Panc1 (cell line): ENCODE results near the gene EHD1. TPM values are rescaled to one million over a fixed set of nuclear protein-coding genes. Genes with fewer than 3 reads are reported as not detected.

Experiments used
- ATAC-seq: fragments of 200-7000 bp; cut with Tn5 transposase; 2 replicates; pipeline ENCODE4 v1.9.1; 2020; ENCODE audit warnings: mild to moderate bottlenecking, moderate library complexity
- BruUV-seq: library from RNA; stranded (reverse); fragments of 400-500 nt; replicated peaks from 2 replicates; lab custom pipeline; 2021; lab: Mats Ljungman, UMichigan
- CTCF ChIA-PET: fragments of 300-600 bp; sonication (Branson Sonifier 250); formaldehyde crosslinking; loops from one replicate; lab custom pipeline; 2022; ENCODE audit warnings: antibody characterized with exemption; lab: Charles Lee
- POLR2A ChIA-PET: fragments of 300-600 bp; sonication (Branson Sonifier 250); formaldehyde crosslinking; loops from one replicate; lab custom pipeline; 2022; ENCODE audit warnings: antibody characterized with exemption; lab: Charles Lee
- DNase-seq: peaks from one replicate; pipeline ENCODE4 v3.0.0-alpha.2; 2010; ENCODE audit warnings: low read depth, low spot score
- H3K27ac ChIP-seq: 2 replicates; pipeline ENCODE4 v1.5.1; 2011; ENCODE audit warnings: mild to moderate bottlenecking, low read length, inconsistent platforms
- H3K27me3 ChIP-seq: fragments of 200-500 bp; sonication (Bioruptor generic); 2 replicates; pipeline ENCODE4 v1.6.0; 2014; ENCODE audit warnings: low read length, inconsistent platforms; ENCODE audit not compliant: control insufficient read depth, insufficient read depth
- H3K36me3 ChIP-seq: fragments of 200-500 bp; sonication (Bioruptor generic); 2 replicates; pipeline ENCODE4 v1.5.1; 2014; ENCODE audit warnings: inconsistent platforms, mild to moderate bottlenecking, low read length, moderate library complexity; ENCODE audit not compliant: control insufficient read depth, insufficient read depth
- H3K4me1 ChIP-seq: 2 replicates; pipeline ENCODE4 v1.5.1; 2011; ENCODE audit warnings: inconsistent platforms, mild to moderate bottlenecking, low read length, moderate library complexity; ENCODE audit not compliant: control insufficient read depth, insufficient read depth
- H3K4me3 ChIP-seq, 2 experiments: 2 replicates each; pipeline ENCODE4 v1.5.1; 2011 to 2012; ENCODE audit warnings: low read depth in 2 of 2, low read length in 2 of 2, mild to moderate bottlenecking in 2 of 2, inconsistent platforms in 1 of 2, moderate library complexity in 1 of 2
- H3K9me3 ChIP-seq: fragments of 200-500 bp; sonication (Bioruptor generic); 2 replicates; pipeline ENCODE4 v1.5.1; 2014; ENCODE audit warnings: low read depth, mild to moderate bottlenecking, inconsistent platforms, low read length, moderate library complexity; ENCODE audit not compliant: control insufficient read depth, insufficient read depth
- CTCF ChIP-seq: fragments of 450-650 bp; IDR thresholded peaks from 2 replicates; pipeline ENCODE4 v1.5.1; 2017; ENCODE audit warnings: mild to moderate bottlenecking
- POLR2AphosphoS5 ChIP-seq: IDR thresholded peaks from 2 replicates; pipeline ENCODE4 v1.6.1; 2012; ENCODE audit warnings: mild to moderate bottlenecking, low read depth, low read length, moderate library complexity
- REST ChIP-seq, 2 experiments: IDR thresholded peaks; 2 replicates each; pipeline ENCODE4 v1.6.1; 2011 to 2012; ENCODE audit warnings: low read depth in 2 of 2, control low read depth in 1 of 2, low read length in 1 of 2, mild to moderate bottlenecking in 1 of 2, moderate library complexity in 1 of 2; ENCODE audit not compliant: insufficient read depth in 1 of 2
- SIN3A ChIP-seq: IDR thresholded peaks from 2 replicates; pipeline ENCODE4 v1.6.1; 2012; ENCODE audit warnings: low read depth, mild to moderate bottlenecking, low read length, moderate library complexity, borderline replicate concordance; ENCODE audit not compliant: insufficient read depth
- TCF7L2 ChIP-seq: IDR thresholded peaks from 2 replicates; pipeline ENCODE4 v1.6.1; 2011; ENCODE audit warnings: mild to moderate bottlenecking, low read depth, low read length, inconsistent platforms
- in situ Hi-C: cut with HindIII; loops from 2 replicates; pipeline ENCODE4 v1.10.0; 2016; ENCODE audit warnings: low sequenced_read_pairs, low pct_unique_long_range_greater_than_20kb
- intact Hi-C: fragments of 100-400 bp; cut with micrococcal nuclease; formaldehyde crosslinking; loops from one replicate; pipeline ENCODE4 v1.10.0; 2022; ENCODE audit not compliant: unreplicated experiment
- total RNA-seq: library from RNA; stranded (reverse); gene quantifications from one replicate; pipeline ENCODE4 v1.2.1, GENCODE V29; 2021; ENCODE audit not compliant: unreplicated experiment

The EHD1 gene
- total RNA-seq, 1 experiment from 2014 or later = 186 TPM

- ATAC-seq = no peak
- H3K36me3 ChIP-seq = no peaks in the 10 kb centered on the region; the same call in 1 of the 2 replicates
- peaks cover 22% of the 10 kb centered on the region for H3K4me1 ChIP-seq
- no peak overlapping the region for H3K4me3 ChIP-seq
- POLR2A ChIA-PET = interaction anchor here (0.6 kb wide), 1 partner anchor 132 kb away, joined by 9 read pairs; no protein-coding TSS in a partner anchor
- no peak for DNase-seq
- CTCF ChIA-PET = interaction anchor here (0.6 to 0.7 kb wide), 2 partner anchors 12 to 38 kb away, joined by 3 to 6 read pairs; no protein-coding TSS in a partner anchor
- no peak for TF ChIP-seq POLR2AphosphoS5
- TF ChIP-seq REST (IDR thresholded peaks at IDR 0.05; ENCODE audit: insufficient read depth in 1 of 2, low read depth in 2 of 2, low read length in 1 of 2) = no peak
- no peak for TF ChIP-seq TCF7L2
- TF ChIP-seq CTCF = no peak
- TF ChIP-seq SIN3A = no peak
- no TSS peak for BruUV-seq
- H3K27me3 ChIP-seq = no peaks in the 10 kb centered on the region
- in situ Hi-C loops = no loop called here
- peak overlapping the region; percentile 97; the same call in 1 of the 2 replicates for H3K27ac ChIP-seq
- intact Hi-C loops = no loop called here
- no peaks in the 10 kb centered on the region for H3K9me3 ChIP-seq
Observed at GRCh38 chr11:64880240-64881001, 2.0 kb upstream of the EHD1 start.

- H3K9me3 ChIP-seq = no peaks in the 10 kb centered on the region
- DNase-seq (no peak), ATAC-seq (no peak)
- peaks cover 32% of the 10 kb centered on the region for H3K4me1 ChIP-seq
- no peaks in the 10 kb centered on the region for H3K27me3 ChIP-seq
- ChIA-PET CTCF (interaction anchor here (0.6 to 1.5 kb wide), 4 partner anchors 9 to 777 kb away, joined by 3 to 5 read pairs (median 3); no protein-coding TSS in a partner anchor), POLR2A (interaction anchor here (0.6 kb wide), 1 partner anchor 134 kb away, joined by 9 read pairs; no protein-coding TSS in a partner anchor)
- no peak for TF ChIP-seq SIN3A
- TF ChIP-seq CTCF = no peak
- no peak for TF ChIP-seq TCF7L2
- H3K4me3 ChIP-seq = peak overlapping the region; percentile 88 to 94
- intact Hi-C loops = no loop called here
- TSS peak; percentile 97 for BruUV-seq
- in situ Hi-C loops = no loop called here
- H3K27ac ChIP-seq = peak overlapping the region; percentile 97
- no peaks in the 10 kb centered on the region; the same call in 1 of the 2 replicates for H3K36me3 ChIP-seq
Observed at GRCh38 chr11:64879244-64879900, 951 bp upstream of the EHD1 start.
